H1 (cell line): ENCODE measurements around the gene ZNF213. TPM values are rescaled to one million over a fixed set of nuclear protein-coding genes. Genes with fewer than 3 reads are reported as not detected.

Source experiments
- CTCF ChIA-PET: fragments of 300-600 bp; sonication (Branson Sonifier 250); formaldehyde crosslinking; loops from one replicate; lab custom pipeline; 2021; ENCODE audit not compliant: partially characterized antibody; lab: Charles Lee
- POLR2A ChIA-PET: fragments of 300-600 bp; sonication (Branson Sonifier 250); formaldehyde crosslinking; loops from one replicate; lab custom pipeline; 2021; ENCODE audit warnings: inconsistent platforms; ENCODE audit not compliant: partially characterized antibody; lab: Charles Lee
- DNase-seq, 2 experiments: peaks; one replicate each; pipeline versions ENCODE4 v3.0.0 to v3.0.0-alpha.2; 2010 to 2022; ENCODE audit warnings: low spot score in 2 of 2, low read depth in 1 of 2, mixed read lengths in 1 of 2
- FAIRE-seq: peaks from 2 replicates; lab custom pipeline; 2011; peaks lifted over from hg19 to GRCh38; lab: Jason Lieb, UNC
- H2AFZ ChIP-seq: 2 replicates; pipeline ENCODE4 v1.8.1; 2012; ENCODE audit warnings: low read length, inconsistent platforms
- H2AK5ac ChIP-seq: 2 replicates; pipeline ENCODE4 v1.6.1; 2013; ENCODE audit warnings: low read depth, low read length
- H2BK120ac ChIP-seq: replicated peaks from 2 replicates; pipeline ENCODE3; 2013; ENCODE audit warnings: low read depth, low read length, inconsistent platforms
- H2BK12ac ChIP-seq: 2 replicates; pipeline ENCODE4 v1.6.1; 2013; ENCODE audit warnings: low read depth, low read length
- H2BK15ac ChIP-seq: 2 replicates; pipeline ENCODE4 v1.6.1; 2013; ENCODE audit warnings: low read length
- H2BK20ac ChIP-seq: 2 replicates; pipeline ENCODE4 v1.6.1; 2013; ENCODE audit warnings: low read length
- H2BK5ac ChIP-seq: 2 replicates; pipeline ENCODE4 v1.6.1; 2013; ENCODE audit warnings: low read depth, low read length
- H3K14ac ChIP-seq: 2 replicates; pipeline ENCODE4 v1.6.1; 2013; ENCODE audit warnings: inconsistent platforms; ENCODE audit not compliant: insufficient read length
- H3K18ac ChIP-seq: 2 replicates; pipeline ENCODE4 v1.6.1; 2013; ENCODE audit warnings: low read length; ENCODE audit errors: extremely low read depth
- H3K23ac ChIP-seq: 2 replicates; pipeline ENCODE4 v1.6.1; 2013; ENCODE audit warnings: inconsistent platforms; ENCODE audit not compliant: insufficient read length
- H3K23me2 ChIP-seq: 2 replicates; pipeline ENCODE4 v1.6.1; 2013; ENCODE audit warnings: low read depth, low read length
- H3K27ac ChIP-seq: 2 replicates; pipeline ENCODE4 v1.6.1; 2011; ENCODE audit warnings: low read depth, low read length, inconsistent platforms
- H3K27me3 ChIP-seq, 4 experiments: replicated peaks in 1 of 4; 1 replicate in 1 of 4; 2 replicates in 3 of 4; pipeline versions ENCODE4 v1.6.1 to v1.8.1; 2011 to 2013; ENCODE audit warnings: low read length in 3 of 4, mild to moderate bottlenecking in 3 of 4, inconsistent platforms in 2 of 4, mixed read lengths in 2 of 4, moderate library complexity in 1 of 4; ENCODE audit not compliant: control insufficient read depth in 3 of 4, insufficient read depth in 3 of 4; ENCODE audit errors: extremely low read depth in 1 of 4
- H3K36me3 ChIP-seq, 4 experiments: 2 replicates each; pipeline versions ENCODE4 v1.6.1 to v1.8.1; 2011 to 2013; ENCODE audit warnings: mild to moderate bottlenecking in 4 of 4, low read length in 3 of 4, moderate library complexity in 2 of 4, control low read depth in 1 of 4, inconsistent platforms in 1 of 4; ENCODE audit not compliant: insufficient read depth in 4 of 4, control insufficient read depth in 2 of 4
- H3K4ac ChIP-seq: replicated peaks from 2 replicates; pipeline ENCODE3; 2013; ENCODE audit warnings: low read length, low read depth, mixed read lengths, inconsistent platforms; ENCODE audit not compliant: insufficient read length
- H3K4me1 ChIP-seq, 4 experiments: replicated peaks in 1 of 4; 1 replicate in 1 of 4; 2 replicates in 3 of 4; pipeline versions ENCODE4 v1.6.1 to v1.8.1; 2011 to 2013; ENCODE audit warnings: low read length in 3 of 4, inconsistent platforms in 2 of 4, mixed read lengths in 1 of 4; ENCODE audit not compliant: insufficient read depth in 4 of 4, control insufficient read depth in 3 of 4
- H3K4me2 ChIP-seq, 2 experiments: 2 replicates each; pipeline versions ENCODE4 v1.6.1 to v1.8.1; 2011 to 2013; ENCODE audit warnings: low read depth in 2 of 2, low read length in 2 of 2, control low read depth in 1 of 2, inconsistent platforms in 1 of 2, mild to moderate bottlenecking in 1 of 2; ENCODE audit not compliant: insufficient read depth in 1 of 2
- H3K4me3 ChIP-seq, 4 experiments: fragments of 200-600, 300-600 bp in 1 of 4; sonication (generic), shearing (Covaris generic), sonication (Bioruptor Twin) in 1 of 4; 2 replicates each; pipeline versions ENCODE4 v1.5.1 to v1.8.1; 2011 to 2016; ENCODE audit warnings: low read length in 4 of 4, low read depth in 3 of 4, control low read depth in 2 of 4, inconsistent platforms in 2 of 4, mild to moderate bottlenecking in 2 of 4, mixed read lengths in 1 of 4, moderate library complexity in 1 of 4; ENCODE audit not compliant: insufficient read depth in 2 of 4; ENCODE audit errors: extremely low read depth in 1 of 4
- H3K56ac ChIP-seq: replicated peaks from 2 replicates; pipeline ENCODE3; 2013; ENCODE audit warnings: low read depth, mild to moderate bottlenecking, mixed read lengths, low read length, inconsistent platforms; ENCODE audit not compliant: insufficient read length
- H3K79me1 ChIP-seq: 2 replicates; pipeline ENCODE4 v1.6.1; 2013; ENCODE audit warnings: low read depth, low read length, control low read depth
- H3K79me2 ChIP-seq, 2 experiments: 2 replicates each; pipeline versions ENCODE4 v1.6.1 to v1.8.1; 2012 to 2013; ENCODE audit warnings: low read length in 2 of 2, mild to moderate bottlenecking in 2 of 2, inconsistent platforms in 1 of 2; ENCODE audit not compliant: insufficient read depth in 2 of 2, control insufficient read depth in 1 of 2
- H3K9ac ChIP-seq, 4 experiments: replicated peaks in 1 of 4; 1 replicate in 1 of 4; 2 replicates in 3 of 4; pipeline versions ENCODE4 v1.6.1 to v1.8.1; 2011 to 2013; ENCODE audit warnings: low read depth in 3 of 4, low read length in 3 of 4, control low read depth in 2 of 4, mild to moderate bottlenecking in 2 of 4, moderate library complexity in 2 of 4, inconsistent platforms in 1 of 4; ENCODE audit errors: extremely low read depth in 1 of 4
- H3K9me3 ChIP-seq, 2 experiments: 2 replicates each; pipeline versions ENCODE4 v1.6.1 to v1.8.1; 2012 to 2013; ENCODE audit warnings: mild to moderate bottlenecking in 2 of 2, moderate library complexity in 2 of 2, control low read depth in 1 of 2, inconsistent platforms in 1 of 2, low read depth in 1 of 2, low read length in 1 of 2, mixed read lengths in 1 of 2; ENCODE audit not compliant: insufficient read depth in 2 of 2
- H4K20me1 ChIP-seq, 2 experiments: replicated peaks in 1 of 2; 2 replicates each; pipeline versions ENCODE3 to v1.8.1; 2011 to 2013; ENCODE audit warnings: inconsistent platforms in 2 of 2, low read length in 2 of 2, mild to moderate bottlenecking in 1 of 2; ENCODE audit not compliant: insufficient read depth in 2 of 2, control insufficient read depth in 1 of 2
- H4K5ac ChIP-seq: 2 replicates; pipeline ENCODE4 v1.6.1; 2013; ENCODE audit warnings: low read length, low read depth, mixed read lengths, inconsistent platforms; ENCODE audit not compliant: insufficient read length
- H4K8ac ChIP-seq: 2 replicates; pipeline ENCODE4 v1.8.0; 2013; ENCODE audit warnings: mild to moderate bottlenecking, moderate library complexity, low read length, inconsistent platforms; ENCODE audit not compliant: insufficient read depth; ENCODE audit errors: extremely low read depth
- H4K91ac ChIP-seq: replicated peaks from 2 replicates; pipeline ENCODE3; 2013; ENCODE audit warnings: low read length, mixed read lengths, inconsistent platforms; ENCODE audit not compliant: insufficient read length
- BACH1 ChIP-seq: IDR thresholded peaks from 2 replicates; pipeline ENCODE4 v1.6.1; 2012; ENCODE audit warnings: low read length, improper control_type of control experiment
- CBX5 ChIP-seq: fragments of 300-800, 300-1000 bp; sonication (generic); IDR thresholded peaks from 2 replicates; pipeline ENCODE4 v1.7.1; 2016; ENCODE audit warnings: antibody characterized with exemption, low read length, low read depth
- CTBP2 ChIP-seq: IDR thresholded peaks from 2 replicates; pipeline ENCODE4 v1.7.0; 2011; ENCODE audit warnings: borderline replicate concordance, mild to moderate bottlenecking, moderate library complexity, mixed read lengths, low read length; ENCODE audit not compliant: insufficient read depth, insufficient read length
- HDAC2 ChIP-seq, 2 experiments: fragments of 300-600 bp in 1 of 2; sonication (generic) in 1 of 2; IDR thresholded peaks; 2 replicates each; pipeline ENCODE4 v1.6.1; 2011 to 2012; ENCODE audit warnings: low read depth in 2 of 2, low read length in 2 of 2, mild to moderate bottlenecking in 2 of 2, moderate library complexity in 2 of 2, borderline replicate concordance in 1 of 2, inconsistent platforms in 1 of 2
- JUND ChIP-seq: IDR thresholded peaks from 2 replicates; pipeline ENCODE4 v1.6.1; 2011; ENCODE audit warnings: mild to moderate bottlenecking, improper control_type of control experiment, low read length
- KDM5A ChIP-seq: fragments of 200-600 bp; IDR thresholded peaks from 2 replicates; pipeline ENCODE4 v1.7.1; 2012; ENCODE audit warnings: mild to moderate bottlenecking, low read length, inconsistent platforms, mixed read lengths
- PHF8 ChIP-seq: fragments of 200-600 bp; sonication (generic); conservative IDR thresholded peaks from 2 replicates; pipeline ENCODE4 v1.7.1; 2012; ENCODE audit warnings: low read depth, mild to moderate bottlenecking, inconsistent platforms, low read length, moderate library complexity
- POLR2A ChIP-seq, 2 experiments: IDR thresholded peaks; 1 replicate in 1 of 2; 2 replicates in 1 of 2; pipeline ENCODE4 v1.6.1; 2011; ENCODE audit warnings: low read depth in 2 of 2, low read length in 2 of 2, mild to moderate bottlenecking in 2 of 2; ENCODE audit errors: control extremely low read depth in 1 of 2
- RAD21 ChIP-seq, 2 experiments: IDR thresholded peaks in 1 of 2; conservative IDR thresholded peaks in 1 of 2; 2 replicates each; pipeline ENCODE4 v1.6.1; 2011; ENCODE audit warnings: low read depth in 2 of 2, low read length in 2 of 2, improper control_type of control experiment in 1 of 2, inconsistent platforms in 1 of 2, mild to moderate bottlenecking in 1 of 2, moderate library complexity in 1 of 2
- TCF12 ChIP-seq: IDR thresholded peaks from 2 replicates; pipeline ENCODE4 v1.6.1; 2011; ENCODE audit warnings: low read depth, mild to moderate bottlenecking, low read length
- WGBS, 2 experiments: shearing (Covaris generic) in 1 of 2; methylation state at CpG; one replicate each; pipeline versions ENCODE4 v1.1.6 to v1.1.7; 2013 to 2015; ENCODE audit warnings: low lambda C conversion rate in 2 of 2, mixed read lengths in 2 of 2, inconsistent platforms in 1 of 2, low coverage in 1 of 2, missing lambda C conversion rate in 1 of 2; ENCODE audit not compliant: insufficient replicate concordance in 2 of 2, insufficient coverage in 1 of 2, insufficient read length in 1 of 2; ENCODE audit errors: extremely low coverage in 1 of 2, missing lambda C conversion rate in 1 of 2; 5-methylcytosine and 5-hydroxymethylcytosine counted together
- polyA plus RNA-seq, 7 experiments: library from polyadenylated mRNA; depleted of rRNA in 3 of 7; stranded (reverse) in 5 of 7; unstranded in 2 of 7; fragments of >200 nt in 5 of 7; fragments of 200-250 nt in 2 of 7; gene quantifications; 1 replicate in 5 of 7; 2 replicates in 1 of 7; 4 replicates in 1 of 7; pipeline versions ENCODE4 v1.2.1 to v1.2.3, GENCODE V29; 2011 to 2013; ENCODE audit warnings: missing spikeins in 2 of 7, mixed read lengths in 2 of 7
- total RNA-seq: library from RNA; stranded (reverse); fragmentation: NEBNext Ultra II Directional; extraction: Animal tissue kit (Norgen Biotek cat#: 25700); gene quantifications from 2 replicates; pipeline ENCODE4 v1.2.1, GENCODE V29; 2021
- TF ChIP-seq, protein P1 (sequence below): IDR thresholded peaks from 2 replicates; pipeline ENCODE4 v1.6.1; 2011; ENCODE audit warnings: low read length, improper control_type of control experiment

Gene ZNF213
- total and polyA plus RNA-seq, 2 of the 8 experiments (the other 6 are each of a cell fraction or from before 2014, with no cell fraction given): 1.6 to 6.9 TPM

DNA sequence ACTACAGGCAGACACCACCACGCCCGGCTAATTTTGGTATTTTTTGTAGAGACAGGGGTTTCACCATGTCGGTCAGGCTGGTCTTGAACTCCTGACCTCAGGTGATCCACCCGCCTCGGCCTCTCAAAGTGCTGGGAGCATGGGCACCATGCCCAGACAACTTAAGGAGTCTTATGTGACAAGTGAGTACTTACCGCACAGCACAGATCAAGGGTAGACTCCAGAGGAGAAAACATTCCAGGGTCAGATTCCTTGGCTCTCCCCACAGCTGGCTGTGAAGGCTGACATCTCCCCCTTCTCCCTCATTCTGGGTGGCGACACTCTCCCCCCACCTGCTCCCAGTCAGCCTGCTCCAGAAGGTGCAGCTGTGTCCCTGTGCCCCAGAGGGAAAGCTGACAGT lies 46.4 kb upstream of the ZNF213 start:
- no peak overlapping the region for H2AFZ ChIP-seq
- peaks cover 0 to 6% (median 5%) of the 10 kb centered on the region in 4 experiments; a peak in 6 of 7 replicates for H3K4me1 ChIP-seq
- H2BK120ac ChIP-seq: no peak overlapping the region
- H4K8ac ChIP-seq: no peak overlapping the region
- peaks cover 0 to 21% of the 10 kb centered on the region in 2 experiments; a peak in 2 of 4 replicates for H3K79me2 ChIP-seq
- H2AK5ac ChIP-seq: no peak overlapping the region
- ChIA-PET CTCF (interaction anchor here (1.0 to 36.8 kb wide), 9 partner anchors 8 to 59 kb away, joined by 4 to 619 read pairs (median 14); partner anchors contain the start of genes ZNF205 and ZNF213), POLR2A (interaction anchor here (0.8 to 8.3 kb wide), 16 partner anchors 8 to 61 kb away, joined by 3 to 137 read pairs (median 12); partner anchors contain the start of genes IL32 and ZSCAN10)
- no peak overlapping the region for H3K4me3 ChIP-seq
- H3K23me2 ChIP-seq: no peaks in the 10 kb centered on the region
- no peak overlapping the region for H2BK12ac ChIP-seq
- H3K4me2 ChIP-seq: no peak overlapping the region
- FAIRE-seq: no peak
- no peak overlapping the region for H4K91ac ChIP-seq
- no peak overlapping the region for H3K18ac ChIP-seq
- H3K56ac ChIP-seq: no peak overlapping the region
- no peaks in the 10 kb centered on the region for H3K9me3 ChIP-seq
- H3K4ac ChIP-seq: no peak overlapping the region
- H4K20me1 ChIP-seq: peaks cover 13 to 24% of the 10 kb centered on the region in 2 experiments
- H3K9ac ChIP-seq: no peak overlapping the region
- H3K36me3 ChIP-seq: peaks cover 28 to 46% (median 39%) of the 10 kb centered on the region in 4 experiments
- peaks cover 3% of the 10 kb centered on the region for H3K79me1 ChIP-seq
- no peaks in the 10 kb centered on the region for H3K27me3 ChIP-seq
- no peak overlapping the region for H2BK15ac ChIP-seq
- no peak overlapping the region for H2BK20ac ChIP-seq
- WGBS, 2 experiments: 95% methylated on average over 7 of the region's 7 CpGs; no CpG with 5 or more reads in 1 of the 2 experiments
- no peak for DNase-seq
- H3K14ac ChIP-seq: no peak overlapping the region
- H2BK5ac ChIP-seq: no peak overlapping the region
- H4K5ac ChIP-seq: no peak overlapping the region
- H3K27ac ChIP-seq: no peak overlapping the region
- H3K23ac ChIP-seq: no peak overlapping the region
- no peak for TF ChIP-seq HDAC2 (IDR thresholded peaks at IDR 0.05; ENCODE audit: borderline replicate concordance in 1 of 2, low read depth in 2 of 2, low read length in 2 of 2)
- no peak for TF ChIP-seq CTBP2
- no peak for TF ChIP-seq JUND
- TF ChIP-seq, protein P1, sequence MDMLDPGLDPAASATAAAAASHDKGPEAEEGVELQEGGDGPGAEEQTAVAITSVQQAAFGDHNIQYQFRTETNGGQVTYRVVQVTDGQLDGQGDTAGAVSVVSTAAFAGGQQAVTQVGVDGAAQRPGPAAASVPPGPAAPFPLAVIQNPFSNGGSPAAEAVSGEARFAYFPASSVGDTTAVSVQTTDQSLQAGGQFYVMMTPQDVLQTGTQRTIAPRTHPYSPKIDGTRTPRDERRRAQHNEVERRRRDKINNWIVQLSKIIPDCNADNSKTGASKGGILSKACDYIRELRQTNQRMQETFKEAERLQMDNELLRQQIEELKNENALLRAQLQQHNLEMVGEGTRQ: no peak
- TF ChIP-seq POLR2A (IDR thresholded peaks at IDR 0.05; ENCODE audit: control extremely low read depth in 1 of 2, low read depth in 2 of 2, low read length in 2 of 2): no peak
- TF ChIP-seq KDM5A: no peak
- no peak for TF ChIP-seq BACH1
- no peak for TF ChIP-seq RAD21 (IDR thresholded peaks at IDR 0.05 in 1 of 2, conservative IDR thresholded peaks at IDR 0.05 in 1 of 2; ENCODE audit: low read depth in 2 of 2, low read length in 2 of 2)
- TF ChIP-seq CBX5: no peak
- no peak for TF ChIP-seq TCF12
- TF ChIP-seq PHF8: no peak
